ENCODE results near the gene IGLL5. TPM values are rescaled to one million over a fixed set of nuclear protein-coding genes. Genes with fewer than 3 reads are reported as not detected.

Gene IGLL5
- total RNA-seq, 1 donor from 2014 or later = not detected

GRCh38 chr22:22938672-22939587 is 51.3 kb downstream of the IGLL5 start:
- no peak for DNase-seq (ENCODE audit: low read depth in 2 of 2)

DNA sequence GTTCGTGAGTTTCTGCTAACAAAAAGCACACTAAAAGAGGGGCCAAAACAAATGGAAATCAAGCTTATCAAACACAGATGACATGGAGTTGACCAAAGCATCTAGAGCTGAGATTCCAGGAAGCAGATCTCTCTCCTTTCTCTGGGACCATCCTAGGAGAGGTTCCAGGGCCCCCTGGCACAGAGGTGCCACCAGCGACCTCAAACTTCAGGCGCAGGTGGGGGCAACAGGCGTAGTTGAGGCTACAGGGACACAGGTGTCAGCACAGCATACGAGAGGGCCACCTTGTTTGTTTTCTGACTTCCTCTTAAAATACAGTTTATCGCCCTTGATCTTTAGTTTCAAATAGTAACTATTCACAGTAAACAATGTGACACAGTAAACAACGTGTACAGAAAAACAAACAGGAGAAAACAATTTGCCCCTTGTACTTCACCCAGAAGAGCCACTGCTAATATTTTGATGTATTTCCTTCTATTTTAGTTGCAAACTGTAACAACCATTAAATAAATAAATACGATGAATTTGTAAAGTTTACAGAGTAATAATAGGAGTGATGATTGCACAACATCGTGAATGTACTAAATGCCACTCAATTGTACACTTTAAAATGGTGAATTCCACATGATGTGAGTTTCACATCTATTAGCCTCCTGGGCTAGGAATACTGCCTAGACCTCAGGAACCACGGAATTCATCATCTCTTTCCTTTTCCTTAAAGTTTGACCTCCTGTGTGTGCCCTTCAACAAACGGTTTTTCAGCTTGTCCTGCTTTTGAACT is 52.2 kb downstream of the IGLL5 start:
- no peak for DNase-seq (ENCODE audit: low read depth in 2 of 2)

DNA sequence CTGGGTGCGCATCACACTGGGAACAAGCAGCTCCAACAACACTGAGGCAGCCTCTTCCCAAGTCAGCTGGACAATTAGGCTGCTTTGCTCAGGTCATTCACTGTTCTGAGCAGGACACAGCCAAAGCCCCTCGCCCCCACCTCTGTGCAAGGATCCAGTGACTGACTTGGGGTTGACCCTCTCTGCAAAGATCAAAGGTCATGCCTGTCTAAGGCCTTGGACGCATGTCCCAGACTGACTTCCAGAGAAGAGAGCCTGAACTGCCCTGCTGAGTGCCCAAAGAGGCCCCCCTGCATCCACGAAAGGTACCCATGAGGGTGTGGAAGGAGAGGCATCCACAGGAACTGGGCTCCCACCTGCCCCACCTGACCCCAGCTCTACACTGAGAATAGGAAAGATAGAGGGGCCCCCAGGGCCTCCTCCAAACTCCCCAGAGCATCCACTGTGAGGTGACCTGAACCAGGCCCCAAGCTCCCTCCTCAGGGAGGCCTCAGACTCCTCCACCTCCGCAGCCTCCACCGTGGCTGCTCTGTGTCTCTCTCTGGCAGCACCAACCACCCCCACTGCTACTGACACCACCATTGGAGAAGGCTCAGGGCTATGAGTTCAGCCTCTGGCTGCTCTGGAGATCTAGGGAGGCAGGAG is 53.5 kb downstream of the IGLL5 start:
- DNase-seq (ENCODE audit: low read depth in 2 of 2) = no peak

GRCh38 chr22:22941831-22942510 is 54.4 kb downstream of the IGLL5 start:
- DNase-seq (ENCODE audit: low read depth in 2 of 2) = no peak

DNA sequence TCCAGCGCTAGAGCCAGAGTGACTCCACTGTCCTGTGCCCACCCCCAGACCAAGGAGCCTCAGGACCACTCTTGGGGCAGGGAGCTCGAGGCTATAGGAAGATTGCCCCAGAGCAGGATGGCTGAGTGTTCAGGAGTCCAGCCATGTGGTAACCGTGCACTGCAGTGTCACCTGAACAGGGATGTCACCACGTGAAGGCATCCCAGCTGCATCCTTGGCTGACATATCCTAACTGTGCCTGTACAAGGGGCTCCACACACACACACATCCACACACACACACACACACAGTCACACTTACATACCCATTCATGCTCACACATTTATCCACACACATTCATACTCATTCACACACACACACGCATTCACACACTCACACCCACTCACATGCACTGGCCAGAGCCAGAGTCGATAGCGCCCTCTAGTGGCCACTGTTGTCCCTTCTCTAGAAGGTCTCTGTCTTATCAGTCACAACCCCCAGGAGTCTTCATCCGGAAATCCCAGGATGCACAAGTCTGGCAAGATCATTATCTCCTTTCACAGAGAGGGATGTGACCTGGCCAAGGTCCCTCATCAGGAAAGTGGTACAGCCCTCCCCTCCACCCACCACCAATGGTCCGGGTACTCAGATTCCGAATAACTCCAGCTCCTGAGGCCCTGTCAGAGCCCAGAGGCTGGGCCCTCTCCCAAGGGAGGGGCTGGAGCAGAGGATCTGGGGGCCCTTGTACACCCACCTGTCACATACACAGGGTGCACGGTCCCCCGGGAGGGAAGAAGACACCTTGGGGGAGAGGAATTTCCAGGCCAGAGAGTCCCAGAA is 55.1 kb downstream of the IGLL5 start:
- DNase-seq (ENCODE audit: low read depth in 2 of 2) = peak; percentile 72 to 74

DNA sequence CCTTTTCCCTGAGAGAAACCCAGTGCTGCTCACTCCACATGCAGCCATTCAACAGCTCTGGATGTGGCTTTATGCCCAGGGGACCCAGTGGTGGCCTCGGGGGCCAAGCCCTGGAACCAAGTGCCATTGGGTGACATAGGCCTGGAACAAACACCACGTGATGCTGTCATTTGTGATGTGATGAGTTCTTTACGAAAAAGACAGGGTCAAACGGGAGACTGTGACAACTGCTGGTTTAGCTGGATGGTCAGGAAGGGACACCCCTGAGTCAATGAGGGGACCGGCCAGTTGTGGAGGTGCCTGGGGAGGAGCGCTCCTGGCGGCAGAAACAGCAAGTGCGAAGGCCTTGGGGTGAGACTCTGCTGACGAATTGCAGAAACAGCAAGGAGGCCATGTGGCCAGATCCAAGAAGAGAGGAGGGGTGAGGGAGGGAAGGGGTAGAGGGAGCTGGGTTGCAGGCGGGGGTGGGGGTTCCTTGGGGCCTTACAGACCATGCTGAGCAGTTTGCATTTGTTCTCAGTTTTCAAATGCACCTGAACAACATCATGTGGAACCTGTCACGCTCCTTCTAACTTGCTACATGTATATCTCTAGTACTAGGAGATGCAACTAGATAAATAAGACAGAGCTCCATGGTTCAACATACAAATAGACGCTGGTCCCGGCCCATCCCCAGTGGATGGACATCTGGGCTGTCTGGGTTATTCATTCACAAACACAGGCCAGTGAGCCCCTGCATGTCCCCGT is 56.1 kb downstream of the IGLL5 start:
- no peak for DNase-seq (ENCODE audit: low read depth in 2 of 2)

GRCh38 chr22:22944268-22944985 is 56.8 kb downstream of the IGLL5 start:
- no peak for DNase-seq (ENCODE audit: low read depth in 2 of 2)

DNA sequence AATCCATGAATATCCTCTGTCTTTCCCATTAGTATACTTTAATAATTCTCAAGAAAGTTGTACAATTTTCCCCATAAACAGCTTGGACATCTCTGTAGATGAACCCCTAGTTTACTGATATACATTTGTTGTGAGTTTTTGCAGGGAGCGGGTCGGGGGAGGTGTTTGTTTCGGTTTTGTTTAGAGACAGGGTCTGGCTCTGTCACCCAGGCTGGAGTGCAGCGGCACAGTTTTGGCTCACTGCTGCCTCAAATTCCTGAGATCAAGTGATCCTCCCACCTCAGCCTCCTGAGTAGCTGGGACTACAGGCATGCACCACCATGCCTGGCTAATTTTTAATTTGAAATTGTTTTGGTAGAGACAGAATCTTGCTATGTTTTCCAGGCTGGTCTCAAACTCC is 57.6 kb downstream of the IGLL5 start:
- DNase-seq (ENCODE audit: low read depth in 2 of 2) = no peak

Other genes starting within 250 kb of the IGLL5 start
- gene GGTLC2, start 243.2 kb upstream of the IGLL5 start, total RNA-seq = not detected in 2 replicates
- gene GNAZ, start 182.7 kb downstream of the IGLL5 start, total RNA-seq = under 0.01 and 0.20 TPM in 2 replicates

All from lung microvascular endothelial cell (primary cell).